GOT3 (cell line): ENCODE data around the gene YARS2.

Experiments
- DNase-seq: peaks from one replicate; lab custom pipeline; 2025; ENCODE audit warnings: mixed read lengths; lab: John Stamatoyannopoulos, UW

YARS2 gene

DNA sequence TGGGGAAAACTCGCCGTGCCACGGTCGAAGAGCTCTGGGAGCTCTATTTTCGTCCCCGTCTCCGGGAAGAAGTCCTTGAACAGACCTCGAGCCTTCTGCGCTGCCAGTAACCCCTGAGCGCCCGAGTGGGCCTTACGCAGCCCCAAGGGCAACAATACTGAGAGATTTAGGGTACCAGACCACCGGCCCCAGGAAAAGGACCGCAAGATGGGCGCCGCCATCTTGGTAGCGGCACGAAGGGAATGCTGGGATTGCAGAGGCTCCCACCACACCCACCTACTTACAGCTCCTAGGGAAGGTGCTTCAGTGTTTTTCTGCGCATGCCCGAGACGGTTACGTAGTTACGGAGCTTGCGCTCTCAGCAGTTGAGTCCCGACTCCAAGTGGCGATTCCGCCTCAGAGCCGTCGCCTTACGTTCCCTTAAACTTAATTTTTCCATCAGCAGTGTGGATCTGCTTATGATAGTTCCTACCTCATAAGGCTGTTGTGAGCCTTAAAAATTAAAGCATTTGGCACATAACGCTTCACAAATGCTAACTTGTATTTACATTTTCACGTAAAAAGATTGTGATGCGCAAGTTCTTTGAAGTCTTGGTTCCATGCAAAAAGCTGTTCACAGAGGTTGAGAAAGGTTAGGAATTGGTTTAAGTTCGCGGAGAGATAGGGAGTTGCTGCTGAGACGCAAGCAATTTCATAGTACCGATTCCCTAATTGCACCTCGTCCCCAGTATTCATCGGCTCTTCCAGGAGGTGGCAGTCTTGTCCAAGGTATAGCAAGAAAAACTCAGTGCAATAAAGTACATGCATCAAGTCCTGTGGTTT, at the start of gene YARS2:
YARS2 (minus strand) TSS at position 244 of the 822 bp plus-strand sequence; CDS start at position 221, 23 bp downstream.
- peak; percentile 70 for DNase-seq

GRCh38 chr12:32804301-32804700, 48.6 kb upstream of the YARS2 start:
- DNase-seq: no peak

GRCh38 chr12:32801269-32801980, 45.7 kb upstream of the YARS2 start:
- DNase-seq: no peak

DNA sequence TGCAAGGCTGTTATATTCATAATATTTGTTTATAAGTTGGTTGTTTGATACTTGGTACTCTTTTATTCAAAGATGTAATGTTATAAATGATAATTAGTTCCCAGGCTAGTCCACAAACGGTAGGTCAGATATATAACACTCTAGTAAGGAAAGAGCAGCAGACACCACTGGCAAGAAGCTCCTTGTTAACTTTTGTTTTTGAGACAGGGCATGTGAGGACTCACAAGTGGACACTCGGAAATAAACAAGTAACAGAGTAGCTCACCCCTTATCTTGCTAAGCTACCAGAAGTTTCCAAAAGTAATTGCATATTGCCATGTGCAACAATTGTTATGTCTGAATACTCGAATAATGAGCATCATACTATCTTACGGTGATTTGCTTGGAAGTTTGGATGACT, 38.6 kb upstream of the YARS2 start:
- DNase-seq: no peak

GRCh38 chr12:32789916-32790315, 34.2 kb upstream of the YARS2 start:
- no peak for DNase-seq

DNA sequence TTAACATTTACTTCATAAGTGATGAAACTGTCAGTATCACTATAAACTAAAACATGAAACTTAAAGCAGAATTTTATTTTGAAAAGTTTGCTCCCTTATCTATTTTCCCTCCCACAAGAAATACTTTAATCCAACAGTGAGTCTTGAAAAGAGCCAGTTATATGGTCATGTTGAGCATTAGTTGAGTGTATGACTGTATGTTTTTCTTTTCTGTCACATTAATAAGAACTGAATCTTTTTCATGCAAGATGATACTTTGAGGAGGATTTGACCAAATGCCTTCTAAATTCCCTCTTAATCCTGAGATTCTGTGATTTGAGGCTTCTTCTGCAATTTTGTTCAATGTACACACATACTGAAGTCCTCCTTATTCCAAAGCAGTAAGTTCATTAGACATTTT, 33.7 kb upstream of the YARS2 start:
- no peak for DNase-seq

DNA sequence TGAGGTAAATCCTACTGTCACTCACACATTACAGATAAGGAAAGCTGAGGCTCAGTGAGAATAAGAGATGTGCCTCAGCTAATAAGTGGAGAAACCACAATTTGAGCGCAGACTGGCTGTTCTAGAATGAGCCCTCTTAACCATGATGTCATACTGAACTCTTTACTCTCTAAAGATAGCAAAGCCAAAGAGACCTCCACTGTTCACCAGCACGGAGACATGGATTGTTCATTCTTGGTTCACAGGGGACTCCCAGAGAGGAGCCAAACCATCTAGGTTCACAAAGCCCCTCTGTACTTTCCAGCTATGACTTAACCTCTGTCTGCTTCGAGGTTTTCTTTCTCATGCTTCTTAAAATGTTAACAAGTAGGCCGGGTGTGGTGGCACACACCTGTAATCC, 32.7 kb upstream of the YARS2 start:
- no peak for DNase-seq

- no peak for DNase-seq
These were observed 29.9 kb upstream of the YARS2 start for GRCh38 chr12:32785557-32785956.

DNA sequence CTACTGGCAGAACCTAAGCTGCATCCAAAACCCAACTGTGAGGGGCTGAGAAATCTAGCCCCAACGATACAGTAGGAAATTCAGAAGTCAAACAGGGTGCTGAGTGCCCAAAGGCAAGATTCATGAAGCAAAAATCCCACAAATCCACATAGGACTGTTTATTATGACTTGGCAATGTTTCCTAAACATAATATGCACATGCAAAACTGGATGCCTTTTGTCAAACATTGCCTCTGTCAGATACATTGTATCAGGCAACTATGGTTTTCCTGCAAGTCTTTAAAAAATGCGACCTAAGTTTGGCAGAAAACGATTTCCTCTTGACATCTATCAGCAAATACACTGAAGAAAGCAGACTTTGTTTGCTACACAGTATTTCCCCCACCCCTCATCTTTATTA, 27.3 kb upstream of the YARS2 start:
- no peak for DNase-seq

GRCh38 chr12:32780071-32780470, 24.4 kb upstream of the YARS2 start:
- DNase-seq: no peak

GRCh38 chr12:32777691-32778175, 22.0 kb upstream of the YARS2 start:
- DNase-seq: no peak

DNA sequence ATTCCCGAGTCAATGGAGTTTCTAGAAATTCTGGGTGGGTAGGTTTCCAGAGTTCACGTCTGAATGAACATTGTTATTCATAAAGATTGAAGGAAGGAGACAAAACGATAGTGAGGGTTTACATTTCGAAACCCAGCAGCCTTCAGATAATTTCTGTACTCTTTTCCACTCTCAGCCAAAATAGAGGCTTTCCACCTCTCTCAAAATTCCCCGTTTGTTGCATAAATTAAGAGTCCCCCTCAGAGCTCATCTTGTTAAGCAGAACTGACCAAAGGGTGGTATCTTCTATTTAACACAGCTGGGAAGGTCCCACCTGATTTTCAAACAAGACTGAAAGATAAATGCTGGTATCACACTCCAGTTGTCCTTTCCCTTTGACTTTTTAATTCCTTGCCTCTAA, 21.5 kb upstream of the YARS2 start:
- DNase-seq: no peak

DNA sequence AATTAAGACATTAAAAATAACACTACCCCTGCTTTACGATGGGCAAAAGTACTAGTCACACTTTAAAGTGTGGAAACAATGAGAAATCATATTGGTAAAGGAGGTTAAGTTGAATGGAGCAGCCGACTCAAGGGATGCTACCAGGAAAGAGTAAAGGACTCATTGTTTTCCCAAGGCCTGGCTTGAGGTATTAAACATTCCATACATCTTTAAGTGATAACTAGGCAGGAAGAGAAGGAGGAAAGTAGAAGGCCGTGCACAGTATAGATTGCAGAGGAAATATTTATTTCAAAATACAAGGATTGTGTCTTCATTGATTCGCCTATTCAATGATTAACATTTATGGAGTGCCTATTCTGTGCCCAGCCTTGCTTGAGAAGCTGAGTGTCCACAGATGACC, 20.6 kb upstream of the YARS2 start:
- no peak for DNase-seq

- DNase-seq: no peak
These were observed 18.0 kb upstream of the YARS2 start for GRCh38 chr12:32773691-32774090.

- no peak for DNase-seq
These were observed 14.4 kb upstream of the YARS2 start for GRCh38 chr12:32770141-32770540.

GRCh38 chr12:32768518-32768917, 12.8 kb upstream of the YARS2 start:
- no peak for DNase-seq

DNA sequence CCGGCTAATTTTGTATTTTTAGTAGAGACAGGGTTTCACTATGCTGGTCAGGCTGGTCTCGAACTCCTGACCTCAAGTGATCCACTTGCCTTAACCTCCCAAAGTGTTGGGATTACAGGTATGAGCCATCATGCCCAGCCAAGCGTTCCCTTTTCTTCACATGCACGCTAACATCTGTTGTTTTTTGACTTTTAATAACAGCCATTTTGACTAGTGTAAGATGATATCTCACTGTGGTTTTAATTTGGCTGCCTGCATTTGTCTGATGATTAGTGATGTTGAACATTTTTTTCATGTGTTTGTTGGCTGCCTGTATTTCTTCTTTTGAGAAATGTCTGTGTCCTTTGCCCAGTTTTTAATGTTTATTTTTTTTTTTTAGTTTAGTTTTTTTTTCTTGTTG, 10.2 kb upstream of the YARS2 start:
- DNase-seq: no peak

GRCh38 chr12:32761716-32762115, 6.0 kb upstream of the YARS2 start:
- no peak for DNase-seq

- DNase-seq: no peak
These were observed 1.5 kb upstream of the YARS2 start for GRCh38 chr12:32757157-32757556.

DNA sequence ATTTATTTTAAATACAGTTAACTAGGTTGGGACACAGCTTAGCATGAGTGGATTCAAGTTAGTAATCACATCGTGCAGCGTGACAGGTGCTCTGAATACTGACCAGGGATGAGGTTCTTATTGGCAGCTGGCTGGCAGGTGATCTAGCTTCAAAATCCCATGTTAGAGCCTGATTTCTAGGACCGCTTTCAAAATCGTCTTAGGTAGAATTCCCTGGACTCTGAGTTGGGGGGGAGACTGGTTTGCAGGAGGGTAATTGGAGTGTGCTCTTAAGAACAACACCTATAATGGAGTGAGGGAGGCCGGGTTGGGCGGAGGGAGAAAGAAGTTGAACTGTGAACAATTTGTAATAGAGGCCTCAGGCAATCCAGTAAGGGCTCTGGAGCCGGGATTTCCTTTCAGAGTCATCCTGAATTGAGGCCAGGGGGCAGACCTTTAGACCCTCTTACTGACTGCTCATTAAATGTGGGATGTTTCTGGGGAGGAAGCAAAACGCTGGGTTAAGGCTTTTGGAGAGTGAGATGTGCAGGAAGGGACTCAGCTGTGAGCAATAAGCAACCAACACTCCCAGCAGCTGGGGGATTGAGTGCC, 874 bp upstream of the YARS2 start:
- no peak for DNase-seq

GRCh38 chr12:32755051-32755653, 545 bp downstream of the YARS2 start:
- DNase-seq: peak; percentile 22

- no peak for DNase-seq
These were observed 1.6 kb downstream of the YARS2 start for GRCh38 chr12:32754111-32754510.
